ENCODE measurements around the gene NTSR2.

Gene NTSR2

GRCh38 chr2:11629851-11630250 is 40.1 kb downstream of the NTSR2 start:
- no peaks in the 10 kb centered on the region for H3K4me1 ChIP-seq (ENCODE audit: control insufficient read depth, low read length)
- no peaks in the 10 kb centered on the region for H3K9me3 ChIP-seq (ENCODE audit: control insufficient read depth, insufficient read depth, low read length)
- H3K4me3 ChIP-seq (ENCODE audit: low read length) = no peak overlapping the region
- no peak for TF ChIP-seq EZH2phosphoT487 (IDR thresholded peaks at IDR 0.05; ENCODE audit: borderline replicate concordance, low read length)
- TF ChIP-seq, protein P1, sequence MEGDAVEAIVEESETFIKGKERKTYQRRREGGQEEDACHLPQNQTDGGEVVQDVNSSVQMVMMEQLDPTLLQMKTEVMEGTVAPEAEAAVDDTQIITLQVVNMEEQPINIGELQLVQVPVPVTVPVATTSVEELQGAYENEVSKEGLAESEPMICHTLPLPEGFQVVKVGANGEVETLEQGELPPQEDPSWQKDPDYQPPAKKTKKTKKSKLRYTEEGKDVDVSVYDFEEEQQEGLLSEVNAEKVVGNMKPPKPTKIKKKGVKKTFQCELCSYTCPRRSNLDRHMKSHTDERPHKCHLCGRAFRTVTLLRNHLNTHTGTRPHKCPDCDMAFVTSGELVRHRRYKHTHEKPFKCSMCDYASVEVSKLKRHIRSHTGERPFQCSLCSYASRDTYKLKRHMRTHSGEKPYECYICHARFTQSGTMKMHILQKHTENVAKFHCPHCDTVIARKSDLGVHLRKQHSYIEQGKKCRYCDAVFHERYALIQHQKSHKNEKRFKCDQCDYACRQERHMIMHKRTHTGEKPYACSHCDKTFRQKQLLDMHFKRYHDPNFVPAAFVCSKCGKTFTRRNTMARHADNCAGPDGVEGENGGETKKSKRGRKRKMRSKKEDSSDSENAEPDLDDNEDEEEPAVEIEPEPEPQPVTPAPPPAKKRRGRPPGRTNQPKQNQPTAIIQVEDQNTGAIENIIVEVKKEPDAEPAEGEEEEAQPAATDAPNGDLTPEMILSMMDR (IDR thresholded peaks at IDR 0.05; ENCODE audit: low read depth, low read length, poor library complexity, severe bottlenecking) = no peak
- no peak overlapping the region for H3K27ac ChIP-seq (ENCODE audit: low read depth, low read length)
- H4K20me1 ChIP-seq (ENCODE audit: control insufficient read depth, insufficient read depth, low read depth, low read length) = no peaks in the 10 kb centered on the region
- no peak overlapping the region for H3K4me2 ChIP-seq (ENCODE audit: low read length)
- H3K79me2 ChIP-seq (ENCODE audit: control insufficient read depth, low read length) = no peaks in the 10 kb centered on the region
- no peaks in the 10 kb centered on the region for H3F3A ChIP-seq (ENCODE audit: control insufficient read depth, insufficient read depth)
- H3K9me2 ChIP-seq (replicated peaks; ENCODE audit: control insufficient read depth, low read length) = no peaks in the 10 kb centered on the region
- H3K36me3 ChIP-seq (ENCODE audit: control insufficient read depth, low read length) = no peaks in the 10 kb centered on the region
- peaks cover 6% of the 10 kb centered on the region for H3K27me3 ChIP-seq (ENCODE audit: control insufficient read depth, low read length)

DNA sequence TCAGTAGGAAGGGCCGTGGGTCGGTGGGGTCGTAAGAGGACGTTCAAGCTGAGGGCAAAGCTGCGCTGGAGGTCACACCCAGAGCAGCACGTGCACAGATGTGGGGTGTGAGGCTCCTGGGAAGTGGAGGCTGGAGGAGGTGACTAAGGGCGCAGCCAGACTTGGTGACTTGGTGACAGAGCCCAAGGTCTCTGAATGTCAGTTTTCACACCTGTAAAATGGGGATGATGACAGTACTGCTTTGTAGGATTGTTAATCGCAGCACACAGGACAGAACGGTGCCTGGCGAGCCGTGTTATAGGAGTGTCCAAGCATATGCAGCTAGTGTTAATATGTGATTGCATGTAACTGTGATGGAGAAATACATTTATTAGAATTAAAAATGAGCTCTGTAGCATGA is 40.8 kb downstream of the NTSR2 start:
- TF ChIP-seq, protein P1 (IDR thresholded peaks at IDR 0.05; ENCODE audit: low read depth, low read length, poor library complexity, severe bottlenecking) = no peak
- no peak for TF ChIP-seq EZH2phosphoT487 (IDR thresholded peaks at IDR 0.05; ENCODE audit: borderline replicate concordance, low read length)
- Histone ChIP-seq H3K4me1 (ENCODE audit: control insufficient read depth, low read length) (no peaks in the 10 kb centered on the region), H3K4me3 (ENCODE audit: low read length) (no peak overlapping the region), H3K27ac (ENCODE audit: low read depth, low read length) (no peak overlapping the region), H3K4me2 (ENCODE audit: low read length) (no peak overlapping the region), H3K36me3 (ENCODE audit: control insufficient read depth, low read length) (no peaks in the 10 kb centered on the region), H3K9me2 (replicated peaks; ENCODE audit: control insufficient read depth, low read length) (no peaks in the 10 kb centered on the region), H3F3A (ENCODE audit: control insufficient read depth, insufficient read depth) (no peaks in the 10 kb centered on the region), H3K79me2 (ENCODE audit: control insufficient read depth, low read length) (no peaks in the 10 kb centered on the region), H4K20me1 (ENCODE audit: control insufficient read depth, insufficient read depth, low read depth, low read length) (no peaks in the 10 kb centered on the region), H3K27me3 (ENCODE audit: control insufficient read depth, low read length) (peaks cover 9% of the 10 kb centered on the region), H3K9me3 (ENCODE audit: control insufficient read depth, insufficient read depth, low read length) (no peaks in the 10 kb centered on the region)

DNA sequence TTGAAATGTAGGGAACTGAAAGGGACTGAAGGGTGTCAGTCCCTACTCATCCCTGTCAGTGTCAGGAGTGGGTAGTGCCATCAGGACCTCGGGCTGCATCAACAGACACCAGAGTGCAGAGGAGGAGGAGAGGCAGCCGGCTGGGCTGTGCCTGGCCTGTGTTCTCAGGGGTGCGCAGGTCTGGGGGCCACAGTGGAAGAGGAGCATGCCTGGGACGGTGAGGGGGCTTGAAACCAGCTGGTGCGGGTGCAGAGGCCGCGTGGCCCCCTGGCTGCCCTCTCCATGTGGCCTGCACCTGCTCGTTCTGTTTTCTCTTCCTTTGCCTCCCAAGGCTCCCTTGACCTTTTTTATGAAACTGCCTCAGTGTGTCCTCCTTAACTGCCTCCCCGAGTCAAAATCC is 41.3 kb downstream of the NTSR2 start:
- Histone ChIP-seq H3K79me2 (ENCODE audit: control insufficient read depth, low read length) (no peaks in the 10 kb centered on the region), H3K27me3 (ENCODE audit: control insufficient read depth, low read length) (peaks cover 9% of the 10 kb centered on the region), H4K20me1 (ENCODE audit: control insufficient read depth, insufficient read depth, low read depth, low read length) (no peaks in the 10 kb centered on the region), H3K36me3 (ENCODE audit: control insufficient read depth, low read length) (no peaks in the 10 kb centered on the region), H3K4me2 (ENCODE audit: low read length) (no peak overlapping the region), H3K9me3 (ENCODE audit: control insufficient read depth, insufficient read depth, low read length) (no peaks in the 10 kb centered on the region), H3K27ac (ENCODE audit: low read depth, low read length) (no peak overlapping the region), H3K4me1 (ENCODE audit: control insufficient read depth, low read length) (no peaks in the 10 kb centered on the region), H3K9me2 (replicated peaks; ENCODE audit: control insufficient read depth, low read length) (no peaks in the 10 kb centered on the region), H3F3A (ENCODE audit: control insufficient read depth, insufficient read depth) (no peaks in the 10 kb centered on the region), H3K4me3 (ENCODE audit: low read length) (no peak overlapping the region)
- TF ChIP-seq, protein P1 (IDR thresholded peaks at IDR 0.05; ENCODE audit: low read depth, low read length, poor library complexity, severe bottlenecking) = no peak
- no peak for TF ChIP-seq EZH2phosphoT487 (IDR thresholded peaks at IDR 0.05; ENCODE audit: borderline replicate concordance, low read length)

DNA sequence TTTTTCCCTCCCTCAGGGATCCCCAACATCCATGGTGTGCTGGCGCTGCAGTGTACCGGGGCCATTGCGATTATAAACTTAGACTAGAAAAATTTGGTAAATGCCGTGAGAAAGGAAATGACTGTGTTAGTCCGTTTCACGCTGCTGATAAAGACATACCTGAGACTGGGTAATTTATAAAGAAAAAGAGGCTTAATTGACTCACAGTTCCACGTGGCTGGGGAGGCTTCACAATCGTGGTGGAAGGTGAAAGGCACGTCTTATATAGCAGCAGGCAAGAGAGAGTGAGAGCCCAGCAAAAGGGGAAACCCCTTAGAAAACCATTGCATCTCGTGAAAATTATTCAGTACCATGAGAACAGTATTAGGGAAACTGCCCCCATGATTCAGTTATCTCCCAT is 44.3 kb downstream of the NTSR2 start:
- Histone ChIP-seq H3K27me3 (ENCODE audit: control insufficient read depth, low read length) (peaks cover 9% of the 10 kb centered on the region), H3F3A (ENCODE audit: control insufficient read depth, insufficient read depth) (no peaks in the 10 kb centered on the region), H3K27ac (ENCODE audit: low read depth, low read length) (no peak overlapping the region), H3K9me2 (replicated peaks; ENCODE audit: control insufficient read depth, low read length) (no peaks in the 10 kb centered on the region), H3K9me3 (ENCODE audit: control insufficient read depth, insufficient read depth, low read length) (no peaks in the 10 kb centered on the region), H4K20me1 (ENCODE audit: control insufficient read depth, insufficient read depth, low read depth, low read length) (no peaks in the 10 kb centered on the region), H3K79me2 (ENCODE audit: control insufficient read depth, low read length) (no peaks in the 10 kb centered on the region), H3K4me3 (ENCODE audit: low read length) (no peak overlapping the region), H3K36me3 (ENCODE audit: control insufficient read depth, low read length) (no peaks in the 10 kb centered on the region), H3K4me2 (ENCODE audit: low read length) (no peak overlapping the region), H3K4me1 (ENCODE audit: control insufficient read depth, low read length) (no peaks in the 10 kb centered on the region)
- TF ChIP-seq, protein P1 (IDR thresholded peaks at IDR 0.05; ENCODE audit: low read depth, low read length, poor library complexity, severe bottlenecking) = no peak
- no peak for TF ChIP-seq EZH2phosphoT487 (IDR thresholded peaks at IDR 0.05; ENCODE audit: borderline replicate concordance, low read length)

Data from DOHH2 (cell line).